Chondrocyte (in vitro differentiated cells): ENCODE measurements around the gene HBZ. TPM values are rescaled to one million over a fixed set of nuclear protein-coding genes. Genes with fewer than 3 reads are reported as not detected.
A peak's percentile ranks its signal among the peaks of the same experiment; 100 is the strongest.

Experiments used
- DNase-seq: peaks from one replicate; pipeline ENCODE4 v3.0.0; 2021; ENCODE audit warnings: mixed read lengths, low spot score
- H3K27ac Mint-ChIP-seq: one replicate; pipeline ENCODE4 v1.8.0; 2021; ENCODE audit warnings: mild to moderate bottlenecking, moderate library complexity, mixed read lengths; ENCODE audit not compliant: unreplicated experiment
- H3K27me3 Mint-ChIP-seq: 2 replicates; pipeline ENCODE4 v1.8.0; 2021; ENCODE audit warnings: low read depth, mixed read lengths
- H3K36me3 Mint-ChIP-seq: 2 replicates; pipeline ENCODE4 v1.8.0; 2021; ENCODE audit warnings: low read depth, mixed read lengths
- H3K4me1 Mint-ChIP-seq: 2 replicates; pipeline ENCODE4 v1.8.0; 2021; ENCODE audit warnings: low read depth, mild to moderate bottlenecking, mixed read lengths
- H3K4me3 Mint-ChIP-seq: one replicate; pipeline ENCODE4 v1.8.0; 2021; ENCODE audit warnings: mild to moderate bottlenecking, moderate library complexity, mixed read lengths; ENCODE audit not compliant: unreplicated experiment
- H3K9me3 Mint-ChIP-seq: 2 replicates; pipeline ENCODE4 v1.8.0; 2021; ENCODE audit warnings: low read depth, mixed read lengths
- CTCF ChIP-seq: fragments of 200-600 bp; sonication (generic); IDR thresholded peaks from 2 replicates; pipeline ENCODE4 v1.5.0; 2021; ENCODE audit warnings: antibody characterized with exemption, mild to moderate bottlenecking, moderate library complexity
- total RNA-seq: library from RNA; stranded (reverse); gene quantifications from 3 replicates; pipeline ENCODE4 v1.2.1, GENCODE V29; 2021

The HBZ gene
- total RNA-seq, 1 donor from 2014 or later = not detected

- Mint-ChIP-seq H3K27me3 (no peaks in the 10 kb centered on the region), H3K27ac (no peak overlapping the region), H3K4me1 (peaks cover 19% of the 10 kb centered on the region), H3K4me3 (no peak overlapping the region), H3K9me3 (no peaks in the 10 kb centered on the region), H3K36me3 (peaks cover 20% of the 10 kb centered on the region)
- TF ChIP-seq CTCF = no peak
- DNase-seq = peak; percentile 59
These were observed 40.1 kb upstream of the HBZ start for GRCh38 chr16:112153-112840.

- Mint-ChIP-seq H3K36me3 (peaks cover 16% of the 10 kb centered on the region), H3K27me3 (no peaks in the 10 kb centered on the region), H3K27ac (no peak overlapping the region), H3K4me3 (no peak overlapping the region), H3K4me1 (peaks cover 19% of the 10 kb centered on the region), H3K9me3 (no peaks in the 10 kb centered on the region)
- no peak for DNase-seq
- TF ChIP-seq CTCF = no peak
These were observed 38.1 kb upstream of the HBZ start for GRCh38 chr16:114327-114726.

GRCh38 chr16:116015-116414, 36.4 kb upstream of the HBZ start:
- no peak for TF ChIP-seq CTCF
- Mint-ChIP-seq H3K4me3 (no peak overlapping the region), H3K9me3 (no peaks in the 10 kb centered on the region), H3K27ac (no peak overlapping the region), H3K4me1 (peaks cover 19% of the 10 kb centered on the region), H3K36me3 (peaks cover 12% of the 10 kb centered on the region), H3K27me3 (no peaks in the 10 kb centered on the region)
- peak; percentile 39 for DNase-seq

GRCh38 chr16:117379-118365, 34.8 kb upstream of the HBZ start:
- Mint-ChIP-seq H3K36me3 (peaks cover 6% of the 10 kb centered on the region), H3K9me3 (no peaks in the 10 kb centered on the region), H3K4me1 (peaks cover 19% of the 10 kb centered on the region), H3K27ac (no peak overlapping the region), H3K27me3 (no peaks in the 10 kb centered on the region), H3K4me3 (no peak overlapping the region)
- DNase-seq = peak; percentile 93
- peak; percentile 85 for TF ChIP-seq CTCF

- peak; percentile 54 for DNase-seq
- Mint-ChIP-seq H3K9me3 (no peaks in the 10 kb centered on the region), H3K27ac (no peak overlapping the region), H3K4me3 (no peak overlapping the region), H3K36me3 (peaks cover 3% of the 10 kb centered on the region), H3K27me3 (no peaks in the 10 kb centered on the region), H3K4me1 (peaks cover 8% of the 10 kb centered on the region)
- TF ChIP-seq CTCF = no peak
These were observed 33.6 kb upstream of the HBZ start for GRCh38 chr16:118857-119256.
